ENCODE measurements around the gene MLC1. TPM values are rescaled to one million over a fixed set of nuclear protein-coding genes. Genes with fewer than 3 reads are reported as not detected.

Gene MLC1
- total and polyA plus RNA-seq, 9 donors = 0.11 to 1.1 (median 0.35) TPM; not detected in 2

DNA sequence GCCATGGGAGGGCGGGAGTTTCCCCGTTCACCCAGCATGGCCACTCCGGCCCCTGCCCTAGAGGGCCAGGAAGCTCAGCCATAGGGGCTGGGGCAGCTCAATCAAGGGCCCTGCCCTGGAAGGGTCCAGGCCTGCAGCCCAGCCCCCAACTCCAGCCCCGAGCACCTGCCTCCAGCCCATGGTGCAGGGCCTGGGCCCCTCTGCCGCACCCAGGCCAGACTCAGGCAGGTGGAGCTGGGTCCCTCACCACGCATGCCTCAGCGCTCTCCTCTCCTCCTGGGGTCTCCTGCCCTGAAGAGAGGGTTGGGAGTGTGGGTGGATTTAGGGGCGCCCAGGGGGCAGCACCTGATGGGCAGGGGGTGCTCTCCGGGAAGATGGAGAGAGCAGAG, 13.1 kb downstream of the MLC1 start:
- H3K4me1 ChIP-seq (ENCODE audit: insufficient read depth) = no peaks in the 10 kb centered on the region
- H3K9me3 ChIP-seq = no peaks in the 10 kb centered on the region
- no peak overlapping the region for H3K27ac ChIP-seq
- H3K36me3 ChIP-seq = no peaks in the 10 kb centered on the region
- no peak overlapping the region for H3K4me3 ChIP-seq
- H3K27me3 ChIP-seq = no peaks in the 10 kb centered on the region
- intact Hi-C loops (cut with DNase I) = no loop called here
- DNase-seq = no peak
- 86 to 90% (median 89%) methylated on average over 6 to 9 of the region's 9 CpGs for WGBS, 3 donors
- TF ChIP-seq EP300 (IDR thresholded peaks at IDR 0.05) (no peak), POLR2A (IDR thresholded peaks at IDR 0.05) (no peak)
- TF ChIP-seq, protein P1, sequence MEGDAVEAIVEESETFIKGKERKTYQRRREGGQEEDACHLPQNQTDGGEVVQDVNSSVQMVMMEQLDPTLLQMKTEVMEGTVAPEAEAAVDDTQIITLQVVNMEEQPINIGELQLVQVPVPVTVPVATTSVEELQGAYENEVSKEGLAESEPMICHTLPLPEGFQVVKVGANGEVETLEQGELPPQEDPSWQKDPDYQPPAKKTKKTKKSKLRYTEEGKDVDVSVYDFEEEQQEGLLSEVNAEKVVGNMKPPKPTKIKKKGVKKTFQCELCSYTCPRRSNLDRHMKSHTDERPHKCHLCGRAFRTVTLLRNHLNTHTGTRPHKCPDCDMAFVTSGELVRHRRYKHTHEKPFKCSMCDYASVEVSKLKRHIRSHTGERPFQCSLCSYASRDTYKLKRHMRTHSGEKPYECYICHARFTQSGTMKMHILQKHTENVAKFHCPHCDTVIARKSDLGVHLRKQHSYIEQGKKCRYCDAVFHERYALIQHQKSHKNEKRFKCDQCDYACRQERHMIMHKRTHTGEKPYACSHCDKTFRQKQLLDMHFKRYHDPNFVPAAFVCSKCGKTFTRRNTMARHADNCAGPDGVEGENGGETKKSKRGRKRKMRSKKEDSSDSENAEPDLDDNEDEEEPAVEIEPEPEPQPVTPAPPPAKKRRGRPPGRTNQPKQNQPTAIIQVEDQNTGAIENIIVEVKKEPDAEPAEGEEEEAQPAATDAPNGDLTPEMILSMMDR (IDR thresholded peaks at IDR 0.05) = no peak

DNA sequence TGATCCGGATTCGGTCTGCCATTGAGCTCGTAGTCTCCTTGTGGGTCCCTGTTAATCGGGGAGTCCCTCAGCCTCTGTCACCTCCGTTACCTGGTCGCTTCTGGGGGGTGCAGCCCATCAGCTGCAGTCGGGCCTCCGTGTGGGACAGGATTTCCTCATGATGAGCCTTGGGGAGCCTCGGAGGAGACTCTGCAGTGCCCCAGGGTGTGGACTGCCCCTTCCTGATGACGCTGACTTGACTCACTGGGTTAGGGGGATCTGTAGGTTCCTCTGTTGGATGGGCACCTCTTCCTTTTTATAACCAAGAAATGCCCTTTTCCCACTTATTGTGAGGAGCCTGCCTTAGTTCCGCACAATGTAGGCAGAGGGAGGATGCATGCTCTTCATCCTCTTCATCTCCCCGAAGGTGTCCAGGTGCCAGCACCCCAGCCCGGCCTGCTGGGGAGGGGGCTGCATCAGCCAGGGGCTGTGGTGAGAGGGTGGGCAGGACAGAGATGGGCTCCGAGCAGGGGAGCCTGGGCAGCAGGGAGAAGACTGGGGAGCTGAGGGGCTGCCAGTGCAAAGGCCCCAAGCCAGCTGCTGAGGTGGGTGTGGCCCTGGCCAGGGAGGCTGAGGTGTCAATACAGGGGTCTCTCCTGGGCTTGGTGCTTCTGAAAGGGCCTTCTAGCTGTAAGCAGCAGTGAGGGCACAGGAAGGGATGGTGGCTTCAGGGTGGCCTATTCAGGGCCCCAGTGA, 13.6 kb downstream of the MLC1 start:
- H3K27me3 ChIP-seq = no peaks in the 10 kb centered on the region
- 89% methylated on average over 14 of the region's 14 CpGs for WGBS, 3 donors
- no peak overlapping the region for H3K27ac ChIP-seq
- H3K4me3 ChIP-seq = no peak overlapping the region
- TF ChIP-seq POLR2A (IDR thresholded peaks at IDR 0.05) (no peak), EP300 (IDR thresholded peaks at IDR 0.05) (no peak)
- TF ChIP-seq, protein P1 (IDR thresholded peaks at IDR 0.05) = no peak
- intact Hi-C loops (cut with DNase I) = no loop called here
- H3K4me1 ChIP-seq (ENCODE audit: insufficient read depth) = no peaks in the 10 kb centered on the region
- no peaks in the 10 kb centered on the region for H3K36me3 ChIP-seq
- H3K9me3 ChIP-seq = no peaks in the 10 kb centered on the region
- DNase-seq = no peak

DNA sequence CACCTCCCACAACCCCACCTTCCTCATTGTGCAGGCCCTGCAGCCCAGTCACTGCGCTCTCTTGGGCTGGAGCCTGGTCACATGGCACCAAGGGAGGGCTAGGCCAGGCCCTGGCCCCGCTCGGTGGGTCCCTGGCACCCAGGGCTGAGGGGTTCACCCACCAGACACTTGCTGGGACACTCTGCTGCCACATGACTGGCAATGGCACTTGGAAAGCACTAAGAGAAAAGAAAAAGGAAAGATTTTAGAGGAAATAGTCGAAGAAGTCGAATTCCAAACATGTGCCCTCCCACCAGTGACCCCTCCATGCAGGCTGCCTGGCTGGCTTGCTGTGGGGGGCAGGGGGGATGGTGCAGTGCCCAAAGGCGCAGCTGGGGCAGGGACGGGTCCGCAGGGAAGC, 14.9 kb downstream of the MLC1 start:
- H3K27me3 ChIP-seq = no peaks in the 10 kb centered on the region
- WGBS, 3 donors = 73 to 85% (median 84%) methylated on average over 8 of the region's 8 CpGs
- intact Hi-C loops (cut with DNase I) = no loop called here
- H3K9me3 ChIP-seq = no peaks in the 10 kb centered on the region
- H3K27ac ChIP-seq = no peak overlapping the region
- H3K36me3 ChIP-seq = no peaks in the 10 kb centered on the region
- H3K4me1 ChIP-seq (ENCODE audit: insufficient read depth) = no peaks in the 10 kb centered on the region
- DNase-seq = no peak
- H3K4me3 ChIP-seq = no peak overlapping the region
- TF ChIP-seq, protein P1 (IDR thresholded peaks at IDR 0.05) = no peak
- TF ChIP-seq POLR2A (IDR thresholded peaks at IDR 0.05) = no peak
- no peak for TF ChIP-seq EP300 (IDR thresholded peaks at IDR 0.05)

DNA sequence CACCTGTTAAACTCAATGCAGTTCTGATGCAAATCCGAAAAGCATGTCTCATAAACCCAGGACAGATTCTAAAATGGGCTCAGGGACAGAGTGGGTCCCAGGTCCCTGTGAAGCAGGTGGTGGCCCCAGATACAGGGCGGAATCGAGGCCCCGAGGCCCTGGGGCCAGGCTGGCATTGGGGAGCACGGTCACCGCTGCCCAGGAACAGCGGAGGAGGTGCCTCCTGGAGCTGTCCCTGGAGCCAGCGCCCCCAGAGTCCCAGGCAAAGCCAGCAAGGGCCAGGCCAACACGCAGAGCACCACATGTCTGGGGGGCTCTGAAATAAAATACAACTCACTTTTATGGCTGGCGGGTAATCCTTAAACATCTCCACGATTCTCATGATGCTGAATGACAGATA, 17.1 kb downstream of the MLC1 start:
- no peak for DNase-seq
- Histone ChIP-seq H3K27ac (no peak overlapping the region), H3K9me3 (no peaks in the 10 kb centered on the region), H3K36me3 (no peaks in the 10 kb centered on the region), H3K4me1 (ENCODE audit: insufficient read depth) (no peaks in the 10 kb centered on the region), H3K4me3 (no peak overlapping the region), H3K27me3 (no peaks in the 10 kb centered on the region)
- 74 to 79% (median 77%) methylated on average over 11 of the region's 11 CpGs for WGBS, 3 donors
- TF ChIP-seq EP300 (IDR thresholded peaks at IDR 0.05) (no peak), POLR2A (IDR thresholded peaks at IDR 0.05) (no peak)
- TF ChIP-seq, protein P1 (IDR thresholded peaks at IDR 0.05) = no peak
- intact Hi-C loops (cut with DNase I) = no loop called here
